GM23248 (cell line): Measurements from ENCODE around the gene SLC15A3. TPM values are rescaled to one million over a fixed set of nuclear protein-coding genes. Genes with fewer than 3 reads are reported as not detected.
"Not testable (repeated sequence)": the region's sequence is repeated elsewhere in the genome, so short reads cannot be mapped to it uniquely, and the experiment has no call there.

ENCODE experiments used
- DNase-seq: peaks from one replicate; pipeline ENCODE4 v3.0.0-alpha.2; 2015
- H2AFZ ChIP-seq: fragments of 200-600 bp; sonication (generic); 2 replicates; pipeline ENCODE4 v1.6.1; 2016; ENCODE audit warnings: antibody characterized with exemption
- H3F3A ChIP-seq: fragments of 200-600 bp; sonication (generic); 2 replicates; pipeline ENCODE4 v1.6.1; 2016; ENCODE audit warnings: mild to moderate bottlenecking, antibody characterized with exemption, mixed run types; ENCODE audit not compliant: insufficient read depth
- H3K27ac ChIP-seq: fragments of 200-600 bp; sonication (generic); 2 replicates; pipeline ENCODE4 v1.5.1; 2016; ENCODE audit warnings: mild to moderate bottlenecking
- H3K27me3 ChIP-seq: fragments of 200-600 bp; sonication (generic); replicated peaks from 2 replicates; pipeline ENCODE4 v1.6.1; 2016; ENCODE audit warnings: mild to moderate bottlenecking; ENCODE audit not compliant: insufficient read depth
- H3K36me3 ChIP-seq: fragments of 200-600 bp; sonication (generic); 2 replicates; pipeline ENCODE4 v1.6.1; 2016; ENCODE audit warnings: low read depth, mild to moderate bottlenecking
- H3K4me1 ChIP-seq: fragments of 200-600 bp; sonication (generic); 2 replicates; pipeline ENCODE4 v1.6.1; 2016; ENCODE audit warnings: mild to moderate bottlenecking; ENCODE audit not compliant: insufficient read depth
- H3K4me2 ChIP-seq: fragments of 200-600 bp; sonication (generic); one replicate; pipeline ENCODE4 v1.6.1; 2016; ENCODE audit warnings: mild to moderate bottlenecking; ENCODE audit not compliant: unreplicated experiment
- H3K4me3 ChIP-seq: fragments of 200-600 bp; sonication (generic); 2 replicates; pipeline ENCODE4 v1.5.1; 2016; ENCODE audit warnings: mild to moderate bottlenecking
- H3K79me2 ChIP-seq: fragments of 200-600 bp; sonication (generic); 2 replicates; pipeline ENCODE4 v1.6.1; 2016; ENCODE audit warnings: mild to moderate bottlenecking; ENCODE audit not compliant: insufficient read depth
- H3K9ac ChIP-seq: fragments of 200-600 bp; sonication (generic); 2 replicates; pipeline ENCODE4 v1.6.1; 2016; ENCODE audit warnings: mild to moderate bottlenecking
- H3K9me2 ChIP-seq: fragments of 200-600 bp; sonication (generic); 2 replicates; pipeline ENCODE4 v1.6.1; 2016; ENCODE audit warnings: mixed run types, mild to moderate bottlenecking, moderate library complexity; ENCODE audit not compliant: insufficient read depth
- H3K9me3 ChIP-seq: fragments of 200-600 bp; sonication (generic); one replicate; pipeline ENCODE4 v1.6.1; 2017; ENCODE audit warnings: low read depth
- H4K20me1 ChIP-seq: fragments of 200-600 bp; sonication (generic); 2 replicates; pipeline ENCODE4 v1.6.0; 2016; ENCODE audit not compliant: insufficient read depth
- EZH2 ChIP-seq: fragments of 200-600 bp; sonication (generic); IDR thresholded peaks from 2 replicates; pipeline ENCODE4 v1.6.1; 2018; ENCODE audit warnings: antibody characterized with exemption, mild to moderate bottlenecking; ENCODE audit not compliant: insufficient read depth, poor library complexity, severe bottlenecking
- EZH2phosphoT487 ChIP-seq: fragments of 200-600 bp; sonication (generic); IDR thresholded peaks from 2 replicates; pipeline ENCODE4 v1.6.1; 2018; ENCODE audit warnings: antibody characterized with exemption, moderate library complexity, mild to moderate bottlenecking, low read depth; ENCODE audit not compliant: insufficient read depth
- WGBS, 2 experiments: methylation state at CpG; one replicate each; pipeline ENCODE4 v1.1.6; 2015 to 2017; ENCODE audit warnings: low lambda C conversion rate in 2 of 2, low coverage in 1 of 2; ENCODE audit errors: missing lambda C conversion rate in 2 of 2; 5-methylcytosine and 5-hydroxymethylcytosine counted together
- in situ Hi-C: fragments of 300-500 bp; cut with MboI; formaldehyde crosslinking; loops from 2 replicates; pipeline ENCODE4 v1.15.0; 2020
- polyA plus RNA-seq: library from polyadenylated mRNA; unstranded; fragments of >200 nt; fragmentation: Nextera tagmentation; extraction: Ambion mirVana; gene quantifications from 2 replicates; pipeline ENCODE4 v1.2.1, GENCODE V29; 2016
- total RNA-seq: library from RNA; depleted of rRNA; stranded (reverse); fragments of >200 nt; shearing (Covaris generic); gene quantifications from 2 replicates; pipeline ENCODE4 v1.2.3, GENCODE V29; 2014

Gene SLC15A3
- total and polyA plus RNA-seq, 2 experiments from 2014 or later = 1.5 to 2.2 TPM

- H4K20me1 ChIP-seq = no peaks in the 10 kb centered on the region
- no peaks in the 10 kb centered on the region for H3K79me2 ChIP-seq
- DNase-seq = no peak
- H2AFZ ChIP-seq = no peak overlapping the region
- H3K27ac ChIP-seq = no peak overlapping the region
- 69% methylated on average over 10 of the region's 10 CpGs for WGBS, 2 experiments
- H3K9me3 ChIP-seq = no peaks in the 10 kb centered on the region
- no peaks in the 10 kb centered on the region for H3F3A ChIP-seq
- H3K9me2 ChIP-seq = no peaks in the 10 kb centered on the region
- in situ Hi-C loops = no loop called here
- H3K4me1 ChIP-seq = no peaks in the 10 kb centered on the region
- H3K9ac ChIP-seq = no peak overlapping the region
- H3K4me3 ChIP-seq = no peak overlapping the region
- no peaks in the 10 kb centered on the region for H3K36me3 ChIP-seq
- no peak overlapping the region for H3K4me2 ChIP-seq
- peaks cover 14% of the 10 kb centered on the region for H3K27me3 ChIP-seq
- TF ChIP-seq EZH2phosphoT487 (no peak), EZH2 (no peak)
These were observed 26.8 kb upstream of the SLC15A3 start for GRCh38 chr11:60978546-60979380.

DNA sequence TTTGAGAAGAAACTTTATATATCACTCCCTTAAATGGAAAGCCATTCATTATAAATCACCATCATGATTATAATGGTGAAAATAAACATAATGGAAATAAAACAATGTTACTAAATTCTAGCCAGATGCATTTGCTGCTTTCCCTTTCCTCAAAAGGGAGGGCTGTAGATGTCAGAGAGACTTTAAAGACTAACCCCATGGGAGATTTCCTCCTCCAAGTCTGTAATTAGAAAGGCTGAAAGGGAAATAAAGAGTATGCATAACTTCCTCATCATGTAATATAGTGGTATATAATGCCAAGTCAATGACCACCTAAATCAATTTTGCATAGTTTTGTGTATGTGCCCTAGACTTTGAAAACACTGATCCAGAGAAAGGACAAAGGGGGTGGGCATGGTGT, 25.9 kb upstream of the SLC15A3 start:
- no peaks in the 10 kb centered on the region for H3K79me2 ChIP-seq
- no peaks in the 10 kb centered on the region for H3F3A ChIP-seq
- TF ChIP-seq EZH2 = no peak
- no peak for TF ChIP-seq EZH2phosphoT487
- H3K4me3 ChIP-seq = no peak overlapping the region
- no peaks in the 10 kb centered on the region for H3K36me3 ChIP-seq
- H3K9me2 ChIP-seq = no peaks in the 10 kb centered on the region
- no peaks in the 10 kb centered on the region for H3K4me1 ChIP-seq
- H4K20me1 ChIP-seq = no peaks in the 10 kb centered on the region
- in situ Hi-C loops = no loop called here
- no peak overlapping the region for H3K4me2 ChIP-seq
- no peak for DNase-seq
- no peaks in the 10 kb centered on the region for H3K9me3 ChIP-seq
- no peak overlapping the region for H3K9ac ChIP-seq
- H3K27ac ChIP-seq = no peak overlapping the region
- peaks cover 12% of the 10 kb centered on the region for H3K27me3 ChIP-seq
- no peak overlapping the region for H2AFZ ChIP-seq

DNA sequence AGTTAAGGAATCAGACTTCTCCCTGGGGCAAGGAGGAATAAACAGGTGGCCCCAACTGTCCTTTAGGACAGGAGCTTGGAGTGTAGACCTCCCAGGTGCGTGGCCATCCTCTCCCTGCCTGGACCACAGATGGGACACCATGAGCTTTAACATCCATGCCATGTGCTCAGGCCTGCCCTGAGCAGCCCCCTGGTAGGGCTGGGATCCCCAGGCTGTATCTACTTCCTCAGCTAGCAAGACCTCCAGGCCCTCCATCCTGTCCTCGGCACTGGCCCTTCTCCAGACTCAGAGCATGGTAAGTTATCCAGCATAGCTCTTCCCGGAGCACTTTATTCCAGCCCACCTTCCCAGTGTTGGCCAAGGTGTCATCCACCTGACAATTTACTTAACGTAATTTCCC, 25.2 kb upstream of the SLC15A3 start:
- TF ChIP-seq EZH2 = no peak
- TF ChIP-seq EZH2phosphoT487 = no peak
- H4K20me1 ChIP-seq = no peaks in the 10 kb centered on the region
- no peaks in the 10 kb centered on the region for H3K9me2 ChIP-seq
- 25 to 34% methylated on average over 4 of the region's 4 CpGs for WGBS, 2 experiments
- no peak overlapping the region for H3K27ac ChIP-seq
- no peaks in the 10 kb centered on the region for H3F3A ChIP-seq
- no peak for DNase-seq
- no peak overlapping the region for H3K9ac ChIP-seq
- peaks cover 12% of the 10 kb centered on the region for H3K27me3 ChIP-seq
- no peak overlapping the region for H2AFZ ChIP-seq
- H3K4me3 ChIP-seq = no peak overlapping the region
- H3K9me3 ChIP-seq = no peaks in the 10 kb centered on the region
- no peaks in the 10 kb centered on the region for H3K36me3 ChIP-seq
- H3K4me2 ChIP-seq = no peak overlapping the region
- in situ Hi-C loops = no loop called here
- H3K4me1 ChIP-seq = no peaks in the 10 kb centered on the region
- no peaks in the 10 kb centered on the region for H3K79me2 ChIP-seq

DNA sequence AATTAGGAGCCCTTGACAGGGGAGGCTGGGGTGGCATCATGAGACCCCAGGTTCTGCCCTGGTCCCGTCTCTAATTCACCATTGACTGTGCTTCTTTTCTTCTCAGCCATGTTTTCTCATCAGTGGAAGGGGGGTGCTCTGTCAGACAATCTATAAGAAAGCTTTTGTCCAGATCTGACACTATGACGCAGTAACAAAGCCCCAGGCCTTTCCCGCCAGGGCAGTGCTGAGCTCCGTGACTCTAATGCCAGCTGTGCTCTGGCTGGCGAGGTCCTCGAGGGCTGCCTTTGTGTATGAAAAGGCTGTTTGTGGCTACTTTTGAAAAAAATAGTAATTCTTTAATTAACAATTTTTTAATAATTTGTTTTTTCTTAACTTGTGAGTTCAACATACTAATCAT, 22.8 kb upstream of the SLC15A3 start:
- Histone ChIP-seq H4K20me1 (no peaks in the 10 kb centered on the region), H3K27ac (no peak overlapping the region), H2AFZ (no peak overlapping the region), H3K9me2 (no peaks in the 10 kb centered on the region), H3K9ac (no peak overlapping the region), H3K4me2 (no peak overlapping the region), H3K4me1 (no peaks in the 10 kb centered on the region), H3K27me3 (peaks cover 18% of the 10 kb centered on the region), H3K9me3 (no peaks in the 10 kb centered on the region), H3K36me3 (no peaks in the 10 kb centered on the region), H3K4me3 (no peak overlapping the region), H3F3A (no peaks in the 10 kb centered on the region), H3K79me2 (no peaks in the 10 kb centered on the region)
- 56 to 60% methylated on average over 6 of the region's 6 CpGs for WGBS, 2 experiments
- no peak for TF ChIP-seq EZH2phosphoT487
- TF ChIP-seq EZH2 = no peak
- no peak for DNase-seq
- in situ Hi-C loops = no loop called here

DNA sequence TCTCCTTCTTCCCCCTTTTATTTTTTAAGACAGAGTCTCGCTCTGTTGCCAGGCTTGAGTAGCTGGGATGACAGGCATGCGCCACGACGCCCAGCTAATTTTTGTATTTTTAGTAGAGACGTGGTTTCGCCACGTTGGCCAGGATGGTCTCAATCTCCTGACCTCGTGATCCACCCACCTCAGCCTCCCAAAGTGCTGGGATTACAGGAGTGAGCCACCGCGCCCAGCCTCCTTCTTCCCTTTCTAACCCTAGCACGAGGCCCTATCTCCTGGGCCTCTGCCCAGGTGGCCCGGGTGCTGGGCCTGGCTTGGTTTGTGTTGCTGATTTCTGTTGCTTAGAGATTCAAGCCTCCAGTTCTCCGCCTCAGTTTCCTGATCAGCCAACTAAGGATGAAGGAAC, 22.3 kb upstream of the SLC15A3 start:
- in situ Hi-C loops, H3K79me2 ChIP-seq: not testable (repeated sequence)
- 59 to 63% methylated on average over 13 of the region's 13 CpGs for WGBS, 2 experiments

More for the DNA sequence above, 22.3 kb upstream of the SLC15A3 start:
- not testable (repeated sequence) for H3K4me1 ChIP-seq, H3K9me2 ChIP-seq, H2AFZ ChIP-seq, H3K9ac ChIP-seq, H4K20me1 ChIP-seq, H3K9me3 ChIP-seq, DNase-seq, H3K4me2 ChIP-seq, H3K4me3 ChIP-seq, H3K36me3 ChIP-seq, H3K27ac ChIP-seq, H3F3A ChIP-seq
- peaks cover 20% of the 10 kb centered on the region for H3K27me3 ChIP-seq
